ENCODE data around the gene FGF22. TPM values are rescaled to one million over a fixed set of nuclear protein-coding genes. Genes with fewer than 3 reads are reported as not detected.

FGF22 gene
- total RNA-seq, 1 experiment from 2014 or later: not detected

DNA sequence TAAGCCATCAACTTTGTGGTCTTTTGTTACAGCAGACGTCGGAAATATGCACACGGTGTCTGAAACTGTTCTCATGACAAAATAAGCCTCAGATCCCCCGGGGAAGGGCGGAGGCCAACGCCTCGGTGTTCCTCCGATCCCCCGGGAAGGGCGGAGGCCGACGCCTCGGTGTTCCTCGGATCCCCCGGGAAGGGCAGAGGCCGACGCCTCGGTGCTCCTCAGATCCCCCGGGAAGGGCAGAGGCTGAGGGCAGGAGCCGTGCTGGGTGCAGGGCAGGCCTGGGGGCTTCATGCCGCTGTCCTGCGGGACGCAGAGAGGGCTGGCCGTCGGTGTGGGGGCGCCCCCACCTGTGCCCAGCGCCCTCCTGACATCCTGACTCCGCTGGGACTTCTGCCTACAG is 4.7 kb downstream of the FGF22 start:
- ChIA-PET POLR2A (no interaction called here), CTCF (no interaction called here)
- Mint-ChIP-seq H3K4me3 (ENCODE audit: unreplicated experiment) (no peak overlapping the region), H3K9me3 (ENCODE audit: unreplicated experiment) (no peaks in the 10 kb centered on the region), H3K4me1 (ENCODE audit: insufficient read depth, unreplicated experiment) (peaks cover 3% of the 10 kb centered on the region), H3K27ac (ENCODE audit: low read depth, unreplicated experiment) (no peak overlapping the region), H3K36me3 (ENCODE audit: insufficient read depth, unreplicated experiment) (peaks cover 35% of the 10 kb centered on the region), H3K27me3 (ENCODE audit: insufficient read depth, unreplicated experiment) (no peaks in the 10 kb centered on the region)
- TF ChIP-seq, protein P1, sequence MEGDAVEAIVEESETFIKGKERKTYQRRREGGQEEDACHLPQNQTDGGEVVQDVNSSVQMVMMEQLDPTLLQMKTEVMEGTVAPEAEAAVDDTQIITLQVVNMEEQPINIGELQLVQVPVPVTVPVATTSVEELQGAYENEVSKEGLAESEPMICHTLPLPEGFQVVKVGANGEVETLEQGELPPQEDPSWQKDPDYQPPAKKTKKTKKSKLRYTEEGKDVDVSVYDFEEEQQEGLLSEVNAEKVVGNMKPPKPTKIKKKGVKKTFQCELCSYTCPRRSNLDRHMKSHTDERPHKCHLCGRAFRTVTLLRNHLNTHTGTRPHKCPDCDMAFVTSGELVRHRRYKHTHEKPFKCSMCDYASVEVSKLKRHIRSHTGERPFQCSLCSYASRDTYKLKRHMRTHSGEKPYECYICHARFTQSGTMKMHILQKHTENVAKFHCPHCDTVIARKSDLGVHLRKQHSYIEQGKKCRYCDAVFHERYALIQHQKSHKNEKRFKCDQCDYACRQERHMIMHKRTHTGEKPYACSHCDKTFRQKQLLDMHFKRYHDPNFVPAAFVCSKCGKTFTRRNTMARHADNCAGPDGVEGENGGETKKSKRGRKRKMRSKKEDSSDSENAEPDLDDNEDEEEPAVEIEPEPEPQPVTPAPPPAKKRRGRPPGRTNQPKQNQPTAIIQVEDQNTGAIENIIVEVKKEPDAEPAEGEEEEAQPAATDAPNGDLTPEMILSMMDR (IDR thresholded peaks at IDR 0.05; ENCODE audit: unreplicated experiment): no peak
- no peak for DNase-seq (ENCODE audit: unreplicated experiment)
- no TSS peak for BruUV-seq (replicated peaks)
- intact Hi-C loops (cut with micrococcal nuclease): no loop called here

DNA sequence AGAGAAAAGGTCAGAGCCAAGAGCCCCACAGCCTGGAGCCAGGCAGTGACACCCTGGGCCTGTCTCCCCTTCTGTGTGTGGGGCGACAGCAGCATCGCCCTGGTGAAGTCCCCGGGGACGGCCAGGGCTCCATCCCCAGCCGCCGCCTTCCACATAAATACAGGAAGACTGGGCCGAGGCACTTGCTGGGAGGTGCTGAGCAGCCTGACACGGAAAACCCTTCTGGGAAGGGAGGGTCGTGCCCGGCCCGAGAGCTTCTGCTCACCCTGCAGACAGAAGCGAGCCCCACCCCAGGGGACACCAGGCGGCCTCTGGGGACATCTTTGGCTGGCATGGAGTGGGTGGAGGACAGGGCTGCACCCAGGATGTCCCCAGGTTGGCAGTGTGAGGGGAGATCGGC is 5.1 kb downstream of the FGF22 start:
- no peak overlapping the region for H3K27ac Mint-ChIP-seq (ENCODE audit: low read depth, unreplicated experiment)
- no peaks in the 10 kb centered on the region for H3K9me3 Mint-ChIP-seq (ENCODE audit: unreplicated experiment)
- TF ChIP-seq, protein P1 (IDR thresholded peaks at IDR 0.05; ENCODE audit: unreplicated experiment): no peak
- H3K27me3 Mint-ChIP-seq (ENCODE audit: insufficient read depth, unreplicated experiment): no peaks in the 10 kb centered on the region
- H3K36me3 Mint-ChIP-seq (ENCODE audit: insufficient read depth, unreplicated experiment): peaks cover 35% of the 10 kb centered on the region
- DNase-seq (ENCODE audit: unreplicated experiment): no peak
- H3K4me1 Mint-ChIP-seq (ENCODE audit: insufficient read depth, unreplicated experiment): no peaks in the 10 kb centered on the region
- no TSS peak for BruUV-seq (replicated peaks)
- H3K4me3 Mint-ChIP-seq (ENCODE audit: unreplicated experiment): no peak overlapping the region
- POLR2A ChIA-PET: no interaction called here
- intact Hi-C loops (cut with micrococcal nuclease): no loop called here
- CTCF ChIA-PET: no interaction called here

DNA sequence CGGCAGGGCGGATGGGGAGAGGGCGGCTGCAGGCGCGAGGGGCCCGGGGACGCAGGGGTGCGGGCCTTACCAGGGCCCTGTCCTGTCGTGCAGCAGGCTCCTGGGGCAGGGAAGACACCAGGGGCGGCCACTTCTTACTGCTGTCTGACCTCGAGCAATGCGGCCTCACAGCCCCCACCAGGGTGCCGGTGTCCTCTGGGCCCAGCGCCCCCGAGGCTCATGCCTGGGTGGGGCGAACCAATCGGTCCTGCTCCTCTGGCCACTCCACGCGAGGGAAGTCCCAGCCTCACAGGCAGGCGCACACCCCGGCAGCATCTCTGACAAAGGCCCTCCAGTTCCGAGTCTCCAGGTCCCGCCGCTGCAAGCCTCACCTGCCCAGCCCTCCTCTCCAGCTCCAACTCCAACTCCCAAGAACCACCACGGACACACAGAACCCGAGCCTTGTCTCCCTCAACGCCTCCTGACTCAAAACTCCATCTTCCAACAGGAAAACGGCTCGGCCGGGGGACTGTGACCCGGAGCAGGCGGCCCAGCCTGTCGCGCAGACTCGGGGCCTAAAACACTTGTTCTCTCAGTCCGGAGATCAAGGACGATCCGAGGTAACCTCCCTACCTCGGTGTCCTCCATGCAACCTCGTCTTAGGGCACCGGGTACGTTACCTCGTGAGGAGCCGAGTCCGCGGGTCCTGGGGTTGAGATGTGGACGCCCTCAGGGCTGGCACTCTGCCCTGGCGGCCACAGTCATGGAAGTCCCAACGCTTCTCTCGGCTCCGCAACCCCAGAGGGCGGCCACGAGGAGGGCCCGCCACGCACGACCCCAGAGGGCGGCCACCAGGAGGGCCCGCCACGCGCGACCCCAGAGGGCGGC is 6.5 kb downstream of the FGF22 start:
- ChIA-PET POLR2A (no interaction called here), CTCF (no interaction called here)
- Mint-ChIP-seq H3K36me3 (ENCODE audit: insufficient read depth, unreplicated experiment) (peaks cover 44% of the 10 kb centered on the region), H3K9me3 (ENCODE audit: unreplicated experiment) (no peaks in the 10 kb centered on the region), H3K4me1 (ENCODE audit: insufficient read depth, unreplicated experiment) (no peaks in the 10 kb centered on the region), H3K4me3 (ENCODE audit: unreplicated experiment) (no peak overlapping the region), H3K27me3 (ENCODE audit: insufficient read depth, unreplicated experiment) (no peaks in the 10 kb centered on the region), H3K27ac (ENCODE audit: low read depth, unreplicated experiment) (no peak overlapping the region)
- BruUV-seq (replicated peaks): no TSS peak
- no peak for DNase-seq (ENCODE audit: unreplicated experiment)
- intact Hi-C loops (cut with micrococcal nuclease): no loop called here
- TF ChIP-seq, protein P1 (IDR thresholded peaks at IDR 0.05; ENCODE audit: unreplicated experiment): no peak

DNA sequence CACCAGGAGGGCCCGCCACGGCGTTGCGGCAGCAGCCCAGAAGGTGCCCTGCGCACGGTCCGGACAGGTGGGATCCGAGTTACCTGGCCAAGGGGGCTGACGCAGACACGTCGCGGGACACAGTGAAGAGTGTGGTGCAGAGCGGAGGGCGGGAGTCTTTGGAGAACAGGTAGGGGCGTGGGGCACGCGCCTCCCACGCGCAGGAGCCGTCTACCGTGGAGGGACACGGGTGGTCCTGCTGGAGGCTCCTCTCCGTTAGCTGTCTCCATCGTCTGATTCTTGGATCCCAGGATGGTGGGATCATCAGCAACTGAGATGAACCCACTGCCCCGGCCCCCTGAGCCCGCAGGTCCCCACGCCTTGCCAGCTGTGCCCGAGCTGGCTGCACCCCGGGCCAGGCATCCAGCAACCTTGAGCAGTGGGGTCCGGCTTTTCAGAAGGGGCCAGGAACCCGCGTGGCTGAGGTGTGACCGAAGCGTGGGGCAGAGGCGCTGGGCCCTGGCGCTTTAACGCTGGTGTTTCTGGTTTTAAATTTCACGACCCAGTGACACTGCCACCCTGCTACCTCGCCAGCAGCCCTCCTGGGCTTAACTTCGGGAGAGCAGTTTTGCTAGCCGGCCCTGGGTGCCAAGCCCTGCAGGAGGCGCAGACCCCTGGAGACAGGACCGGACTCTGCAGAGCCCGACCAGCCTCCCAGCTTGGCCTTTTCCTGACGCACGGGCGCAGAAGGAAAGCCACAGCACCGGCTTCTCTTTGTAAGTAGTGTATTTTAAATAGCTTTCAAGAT is 7.3 kb downstream of the FGF22 start:
- TF ChIP-seq, protein P1 (IDR thresholded peaks at IDR 0.05; ENCODE audit: unreplicated experiment): no peak
- DNase-seq (ENCODE audit: unreplicated experiment): no peak
- no peak overlapping the region for H3K4me3 Mint-ChIP-seq (ENCODE audit: unreplicated experiment)
- no peak overlapping the region for H3K27ac Mint-ChIP-seq (ENCODE audit: low read depth, unreplicated experiment)
- no peaks in the 10 kb centered on the region for H3K4me1 Mint-ChIP-seq (ENCODE audit: insufficient read depth, unreplicated experiment)
- no peaks in the 10 kb centered on the region for H3K27me3 Mint-ChIP-seq (ENCODE audit: insufficient read depth, unreplicated experiment)
- intact Hi-C loops (cut with micrococcal nuclease): no loop called here
- peaks cover 49% of the 10 kb centered on the region for H3K36me3 Mint-ChIP-seq (ENCODE audit: insufficient read depth, unreplicated experiment)
- H3K9me3 Mint-ChIP-seq (ENCODE audit: unreplicated experiment): no peaks in the 10 kb centered on the region
- CTCF ChIA-PET: no interaction called here
- no TSS peak for BruUV-seq (replicated peaks)
- POLR2A ChIA-PET: no interaction called here

Data from MCF 10A (cell line).